Upper lobe of right lung (tissue), 1 donor: ENCODE measurements around the gene UBE2N. TPM values are rescaled to one million over a fixed set of nuclear protein-coding genes. Genes with fewer than 3 reads are reported as not detected.
"Not testable (repeated sequence)": the region's sequence is repeated elsewhere in the genome, so short reads cannot be mapped to it uniquely, and the experiment has no call there.

ENCODE experiments used
- ATAC-seq: fragments of 200-7000 bp; cut with Tn5 transposase; one replicate; pipeline ENCODE4 v1.9.1; 2020; ENCODE audit warnings: mild to moderate bottlenecking, moderate library complexity
- DNase-seq: peaks from one replicate; pipeline ENCODE4 v3.0.0-alpha.2; 2020
- H3K27ac ChIP-seq: fragments of 200-600 bp; one replicate; pipeline ENCODE4 v1.8.0; 2022
- H3K27me3 ChIP-seq: fragments of 200-600 bp; one replicate; pipeline ENCODE4 v1.8.0; 2022; ENCODE audit warnings: mild to moderate bottlenecking
- H3K36me3 ChIP-seq: fragments of 200-600 bp; one replicate; pipeline ENCODE4 v1.8.0; 2022
- H3K4me1 ChIP-seq: fragments of 200-600 bp; one replicate; pipeline ENCODE4 v1.8.0; 2022
- H3K4me3 ChIP-seq: fragments of 200-600 bp; one replicate; pipeline ENCODE4 v1.8.0; 2022; ENCODE audit warnings: mild to moderate bottlenecking
- H3K9me3 ChIP-seq: fragments of 200-600 bp; one replicate; pipeline ENCODE4 v1.8.0; 2022
- CTCF ChIP-seq: fragments of 200-600 bp; IDR thresholded peaks from one replicate; pipeline ENCODE4 v1.8.0; 2022; ENCODE audit warnings: antibody characterized with exemption
- intact Hi-C: fragments of 100-400 bp; cut with DNase I; formaldehyde crosslinking; loops from one replicate; pipeline ENCODE4 v1.11.0; 2022
- total RNA-seq: library from RNA; stranded (reverse); fragmentation: NEBNext Ultra II Directional; extraction: Animal tissue kit (Norgen Biotek cat#: 25700); gene quantifications from one replicate; pipeline ENCODE4 v1.2.1, GENCODE V29; 2021
- donor health status: DM: no; HTN: yes; CAD: no; lungs with severe emphysema.

UBE2N gene
- total RNA-seq, 1 donor from 2014 or later: 65.9 TPM

GRCh38 chr12:93413064-93413463 lies 28.7 kb downstream of the UBE2N start:
- Histone ChIP-seq H3K27ac (no peak overlapping the region), H3K36me3 (peaks cover 13% of the 10 kb centered on the region), H3K4me1 (peaks cover 33% of the 10 kb centered on the region), H3K4me3 (no peak overlapping the region), H3K27me3 (no peaks in the 10 kb centered on the region), H3K9me3 (no peaks in the 10 kb centered on the region)
- intact Hi-C loops: no loop called here
- ATAC-seq: no peak
- DNase-seq: no peak
- TF ChIP-seq CTCF: no peak

GRCh38 chr12:93412396-93412795 lies 29.4 kb downstream of the UBE2N start:
- peaks cover 17% of the 10 kb centered on the region for H3K36me3 ChIP-seq
- ATAC-seq, H3K27ac ChIP-seq, DNase-seq, H3K27me3 ChIP-seq, intact Hi-C loops, H3K9me3 ChIP-seq, H3K4me3 ChIP-seq: not testable (repeated sequence)
- peaks cover 33% of the 10 kb centered on the region for H3K4me1 ChIP-seq

GRCh38 chr12:93411060-93411459 lies 30.7 kb downstream of the UBE2N start:
- H3K9me3 ChIP-seq, intact Hi-C loops, H3K4me3 ChIP-seq, H3K27ac ChIP-seq, ATAC-seq, DNase-seq, H3K27me3 ChIP-seq: not testable (repeated sequence)
- Histone ChIP-seq H3K4me1 (peaks cover 29% of the 10 kb centered on the region), H3K36me3 (peaks cover 19% of the 10 kb centered on the region)

- ATAC-seq, intact Hi-C loops, DNase-seq, H3K27ac ChIP-seq, H3K27me3 ChIP-seq, H3K4me3 ChIP-seq, H3K9me3 ChIP-seq: not testable (repeated sequence)
- Histone ChIP-seq H3K4me1 (peaks cover 16% of the 10 kb centered on the region), H3K36me3 (peaks cover 22% of the 10 kb centered on the region)
These were observed 32.2 kb downstream of the UBE2N start for GRCh38 chr12:93409343-93410187.

- Histone ChIP-seq H3K27ac (no peak overlapping the region), H3K27me3 (no peaks in the 10 kb centered on the region), H3K4me3 (no peak overlapping the region), H3K4me1 (peaks cover 16% of the 10 kb centered on the region), H3K9me3 (no peaks in the 10 kb centered on the region), H3K36me3 (peaks cover 22% of the 10 kb centered on the region)
- DNase-seq (no peak), ATAC-seq (no peak)
- no peak for TF ChIP-seq CTCF
- intact Hi-C loops: no loop called here
These were observed 32.9 kb downstream of the UBE2N start for GRCh38 chr12:93408813-93409212.

GRCh38 chr12:93407963-93408283 lies 33.8 kb downstream of the UBE2N start:
- Histone ChIP-seq H3K36me3 (peaks cover 22% of the 10 kb centered on the region), H3K4me3 (no peak overlapping the region), H3K9me3 (no peaks in the 10 kb centered on the region), H3K4me1 (peaks cover 15% of the 10 kb centered on the region), H3K27me3 (no peaks in the 10 kb centered on the region), H3K27ac (no peak overlapping the region)
- ATAC-seq (no peak), DNase-seq (no peak)
- intact Hi-C loops: no loop called here
- no peak for TF ChIP-seq CTCF

- no peaks in the 10 kb centered on the region for H3K27me3 ChIP-seq
- DNase-seq (no peak), ATAC-seq (no peak)
- no peak overlapping the region for H3K4me3 ChIP-seq
- TF ChIP-seq CTCF: no peak
- H3K27ac ChIP-seq: no peak overlapping the region
- intact Hi-C loops: no loop called here
- peaks cover 9% of the 10 kb centered on the region for H3K4me1 ChIP-seq
- peaks cover 25% of the 10 kb centered on the region for H3K36me3 ChIP-seq
- H3K9me3 ChIP-seq: no peaks in the 10 kb centered on the region
These were observed 34.4 kb downstream of the UBE2N start for GRCh38 chr12:93407054-93407962.
